Hepatic stellate cell (primary cell): ENCODE data around the gene WDR19.
"Not testable (repeated sequence)": the region's sequence is repeated elsewhere in the genome, so short reads cannot be mapped to it uniquely, and the experiment has no call there.

Experiments used
- DNase-seq: peaks from one replicate; pipeline ENCODE4 v3.0.0; 2011; ENCODE audit warnings: low spot score

WDR19 gene

DNA sequence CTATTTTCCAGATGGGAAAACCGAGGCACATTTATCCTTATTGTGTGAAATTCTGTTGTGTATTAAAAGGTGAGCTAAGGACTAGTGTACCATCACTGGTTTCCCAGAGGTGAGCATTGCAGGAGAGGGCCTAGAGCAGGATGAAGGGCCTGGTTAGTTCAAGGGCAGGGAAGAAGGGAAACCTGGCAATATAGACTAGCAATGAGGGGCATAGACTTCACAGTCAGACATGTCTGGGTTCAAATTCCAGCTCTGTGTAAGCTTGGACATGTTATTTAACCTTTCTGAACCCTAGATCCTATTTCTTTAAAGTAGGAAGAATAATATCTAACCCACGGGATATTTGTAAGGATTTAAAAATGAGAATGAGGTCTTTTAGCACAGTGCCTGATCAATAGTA is 50.8 kb downstream of the WDR19 start:
- no peak for DNase-seq

DNA sequence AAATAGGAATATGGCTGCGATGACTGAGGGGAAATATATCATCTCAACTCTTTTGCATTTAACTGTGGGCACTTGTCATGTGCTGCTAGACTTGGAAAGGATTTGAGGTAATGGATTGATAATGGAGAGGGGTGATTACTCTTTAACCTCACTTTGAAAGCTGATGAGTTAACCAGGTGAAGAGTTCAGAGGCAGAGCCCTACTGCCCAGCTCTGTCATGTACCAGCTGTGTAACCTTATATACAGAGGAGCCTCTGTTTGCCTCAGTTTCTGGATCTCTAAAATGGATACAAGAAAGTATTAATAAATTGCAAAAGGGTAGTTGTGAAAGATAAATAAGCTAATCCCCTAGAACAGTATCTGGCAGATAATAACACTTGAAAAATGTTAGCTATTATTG is 51.5 kb downstream of the WDR19 start:
- DNase-seq = no peak

DNA sequence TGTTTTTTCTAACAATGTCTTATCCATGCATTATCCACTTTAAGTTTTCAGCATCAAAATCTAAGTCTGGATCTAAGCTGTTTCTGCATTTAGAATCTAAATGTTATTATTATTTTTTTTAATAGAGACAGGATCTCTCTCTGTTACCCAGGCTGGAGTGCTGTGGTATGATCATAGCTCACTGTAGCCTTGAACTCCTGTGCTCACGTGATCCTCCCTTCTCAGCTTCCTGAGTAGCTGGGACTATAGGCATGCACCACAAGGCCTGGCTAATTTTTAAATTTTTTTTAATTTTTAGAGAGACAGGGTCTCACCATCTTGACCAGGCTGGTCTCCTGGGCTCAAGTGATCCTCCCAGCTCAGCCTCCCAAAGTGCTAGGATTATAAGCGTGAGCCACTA is 52.7 kb downstream of the WDR19 start:
- no peak for DNase-seq

GRCh38 chr4:39235696-39236095 is 53.4 kb downstream of the WDR19 start:
- no peak for DNase-seq

GRCh38 chr4:39237179-39237578 is 54.9 kb downstream of the WDR19 start:
- DNase-seq = no peak

GRCh38 chr4:39243462-39243861 is 61.1 kb downstream of the WDR19 start:
- no peak for DNase-seq

- DNase-seq = peak; percentile 23
Observed at GRCh38 chr4:39255266-39255665, 72.9 kb downstream of the WDR19 start.

- DNase-seq = no peak
Observed at GRCh38 chr4:39255871-39256270, 73.5 kb downstream of the WDR19 start.

- DNase-seq = peak; percentile 26
Observed at GRCh38 chr4:39256436-39256835, 74.1 kb downstream of the WDR19 start.

GRCh38 chr4:39259571-39260330 is 77.4 kb downstream of the WDR19 start:
- DNase-seq = peak; percentile 19

DNA sequence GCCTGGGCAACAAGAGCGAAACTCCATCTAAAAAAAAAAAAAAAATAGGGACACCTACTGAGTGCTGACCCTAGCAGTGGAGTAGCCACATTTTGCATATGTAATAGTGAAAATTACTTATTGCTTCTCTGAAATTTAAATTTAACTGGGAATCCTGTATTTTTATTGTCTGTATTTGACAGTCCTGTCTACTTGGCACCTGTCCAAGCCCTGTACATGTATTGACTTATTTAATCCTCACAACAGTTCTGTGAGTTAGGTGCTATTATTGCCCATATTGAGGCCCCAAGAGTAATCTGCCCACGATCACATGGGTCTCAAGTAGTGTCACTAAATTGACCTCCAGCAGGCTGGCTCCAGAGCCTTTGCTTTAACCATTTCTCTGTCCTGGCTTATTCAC is 81.6 kb downstream of the WDR19 start:
- DNase-seq = no peak

DNA sequence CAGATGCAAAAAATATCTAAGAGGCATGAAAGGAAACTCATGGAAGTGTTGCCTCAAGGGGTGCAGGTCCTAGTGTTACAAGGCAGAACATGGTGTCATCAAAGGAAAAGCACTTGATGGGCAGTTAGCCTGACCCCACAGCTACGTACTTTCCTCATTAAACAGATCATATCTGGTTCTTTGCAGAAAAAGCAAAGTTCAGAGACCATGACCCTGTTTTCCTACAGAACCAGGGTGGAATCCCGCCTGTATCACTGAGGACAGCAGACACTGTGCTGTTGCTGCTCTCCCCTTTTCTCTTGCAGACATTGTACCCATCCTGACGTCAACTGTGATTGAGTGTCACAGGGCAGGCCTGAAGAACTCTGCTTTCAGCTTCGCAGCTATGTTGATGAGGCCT is 92.2 kb downstream of the WDR19 start:
- DNase-seq = no peak

- DNase-seq = not testable (repeated sequence)
Observed at GRCh38 chr4:39277661-39278060, 95.3 kb downstream of the WDR19 start.

DNA sequence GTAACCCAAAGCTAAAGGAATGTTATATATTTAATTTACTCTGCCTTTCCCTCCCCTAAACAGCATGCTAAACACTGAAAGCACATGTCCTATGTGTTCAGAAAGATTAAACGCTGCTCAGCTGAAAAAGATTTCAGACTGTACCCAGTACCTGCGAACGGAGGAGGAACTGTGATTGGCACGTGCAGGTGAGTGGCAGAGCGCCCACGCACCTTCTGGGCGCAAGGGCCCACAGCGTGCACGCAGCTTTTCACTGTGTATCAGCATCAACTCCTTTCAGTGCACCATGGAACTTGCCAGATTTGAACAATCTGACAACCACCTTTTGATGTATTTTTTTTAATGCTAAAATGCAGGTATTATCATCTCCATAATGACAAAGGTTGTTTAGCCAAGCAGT is 96.1 kb downstream of the WDR19 start:
- no peak for DNase-seq

DNA sequence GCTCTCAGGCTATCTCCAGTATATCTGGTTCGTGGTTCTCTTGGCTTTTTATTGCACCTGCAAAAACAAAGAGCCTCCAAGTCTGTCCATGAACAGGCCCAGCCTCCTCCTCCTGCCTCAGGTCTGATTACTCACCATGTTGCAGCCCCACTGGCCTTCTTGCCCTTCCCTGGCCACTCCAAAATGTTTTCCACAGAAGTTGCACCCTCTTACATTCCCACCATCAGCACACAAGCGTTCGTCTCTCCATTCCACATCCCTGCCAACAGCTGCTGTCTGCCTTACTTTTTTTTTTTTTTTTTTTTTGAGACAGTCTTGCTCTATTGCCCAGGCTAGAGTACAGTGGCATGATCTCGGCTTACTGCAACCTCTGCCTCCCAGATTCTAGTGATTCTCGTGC is 97.1 kb downstream of the WDR19 start:
- no peak for DNase-seq

DNA sequence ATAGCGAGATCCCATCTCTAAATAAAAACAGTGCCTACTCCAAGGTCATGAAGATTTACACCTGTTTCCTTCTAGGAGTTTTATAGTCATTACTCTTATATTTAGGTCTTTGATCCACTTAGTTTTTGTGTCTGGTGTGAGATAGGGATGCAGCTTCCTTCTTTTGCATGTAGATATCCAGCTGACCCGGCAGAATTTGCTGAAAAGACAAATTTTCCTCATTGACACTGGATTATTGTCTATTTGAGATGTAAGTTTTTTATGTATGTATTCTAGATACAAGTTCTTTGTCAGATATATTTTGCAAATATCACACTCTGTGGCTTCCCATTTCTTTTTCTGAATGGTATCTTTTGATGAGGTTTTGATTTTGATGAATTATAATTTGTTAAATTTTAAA is 98.4 kb downstream of the WDR19 start:
- no peak for DNase-seq

GRCh38 chr4:39285111-39285795 is 102.9 kb downstream of the WDR19 start:
- DNase-seq = no peak

DNA sequence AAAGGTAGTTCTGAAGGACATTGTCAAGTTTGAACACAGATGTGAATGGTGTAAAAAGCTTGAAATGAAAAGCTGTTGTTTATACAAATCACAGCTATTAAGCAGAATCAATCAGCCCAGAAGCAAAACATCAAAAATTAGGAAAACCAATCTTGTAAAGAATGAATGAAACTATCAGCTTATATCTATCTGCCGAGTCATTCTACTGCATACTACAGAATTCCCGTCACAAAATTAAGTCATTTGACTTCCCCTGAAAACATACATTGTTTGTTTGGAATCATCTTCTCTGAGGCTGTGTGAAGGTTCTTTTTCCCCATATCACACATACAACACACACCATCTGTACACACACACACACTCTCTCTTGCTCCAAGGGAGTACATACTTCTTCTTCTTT is 103.5 kb downstream of the WDR19 start:
- DNase-seq = no peak

- DNase-seq = no peak
Observed at GRCh38 chr4:39286263-39286662, 103.9 kb downstream of the WDR19 start.

GRCh38 chr4:39287223-39287622 is 104.9 kb downstream of the WDR19 start:
- DNase-seq = no peak

DNA sequence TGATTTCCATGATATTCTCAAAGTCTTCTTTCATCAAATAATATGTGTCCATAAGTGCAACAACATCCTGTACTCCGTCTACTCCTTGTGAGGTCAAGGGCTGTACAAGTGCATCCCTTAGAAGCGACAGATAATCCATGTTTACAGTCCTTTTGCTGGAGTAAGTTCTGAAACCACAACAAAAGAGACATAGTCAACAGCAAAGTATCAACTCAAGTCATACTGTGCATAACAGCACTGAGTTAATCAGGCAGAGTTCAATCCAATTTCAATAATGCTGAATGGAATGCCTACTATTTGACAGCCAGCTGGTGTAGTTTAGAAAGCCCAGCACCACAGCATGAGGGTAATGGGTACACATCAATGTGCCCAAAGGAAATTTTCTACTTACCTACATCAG is 109.4 kb downstream of the WDR19 start:
- DNase-seq = no peak

GRCh38 chr4:39292433-39292832 is 110.1 kb downstream of the WDR19 start:
- DNase-seq = not testable (repeated sequence)

GRCh38 chr4:39295784-39296183 is 113.5 kb downstream of the WDR19 start:
- DNase-seq = no peak

DNA sequence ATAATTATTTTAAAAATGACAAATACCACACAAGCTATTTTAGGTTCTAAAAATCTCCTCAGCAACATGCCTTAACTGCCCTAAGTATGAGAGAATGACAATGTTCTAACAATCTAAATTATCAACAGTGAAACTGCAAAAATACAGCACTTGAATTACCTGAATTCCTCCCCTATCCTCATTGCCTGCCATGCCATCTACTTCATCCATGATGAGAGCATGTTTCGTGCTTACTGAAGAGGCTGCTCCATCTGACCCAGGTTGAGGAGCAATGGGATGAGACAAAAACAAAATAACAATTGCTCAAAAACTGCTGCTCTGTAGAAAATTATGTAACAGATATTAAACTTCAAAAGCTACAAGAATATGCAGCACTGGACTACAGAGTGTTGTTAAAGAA is 120.6 kb downstream of the WDR19 start:
- DNase-seq = no peak
